Breast epithelium (tissue), 3 donors: ENCODE measurements around the gene DCDC2C. TPM values are rescaled to one million over a fixed set of nuclear protein-coding genes. Genes with fewer than 3 reads are reported as not detected.

Experiments
- total RNA-seq, 3 donors: library from RNA; depleted of rRNA; stranded (reverse); fragments of >200 nt; gene quantifications; one replicate each; pipeline ENCODE4 v1.1.0, GENCODE V29; 2016

Gene DCDC2C
- total RNA-seq, 3 donors from 2014 or later, result 0.33 to 0.59 (median 0.48) TPM

Other genes starting within 250 kb of the DCDC2C start
- gene ADI1, start 184.0 kb upstream of the DCDC2C start, total RNA-seq, result 10 to 100 TPM; 47.2 to 81.3 (median 78.2) TPM
- 10 to 100 TPM; 17.3 to 22.1 (median 21.0) TPM for gene RNASEH1, start 145.2 kb upstream of the DCDC2C start, total RNA-seq
- 1,000 to 10,000 TPM; 2,542 to 4,150 (median 3,724) TPM for gene RPS7, start 128.3 kb upstream of the DCDC2C start, total RNA-seq
- 1 to 10 TPM in 2 of 3 donors, under 1 TPM in 1; 0.33 to 1.9 (median 1.0) TPM for gene COLEC11, start 108.5 kb upstream of the DCDC2C start, total RNA-seq
- under 1 TPM in 1 of 3 donors, not detected in 2; 0.16 TPM for gene ALLC, start 45.4 kb upstream of the DCDC2C start, total RNA-seq